Spleen (tissue), 11 donors: ENCODE results near the gene CACNA2D3. TPM values are rescaled to one million over a fixed set of nuclear protein-coding genes. Genes with fewer than 3 reads are reported as not detected.

Experiments used
- DNase-seq: peaks from one replicate; pipeline ENCODE4 v3.0.0-alpha.2; 2020
- H3K27ac ChIP-seq, 8 donors: fragments of 200-600 bp; sonication (generic) in 7 of 8; 1 replicate in 4 of 8; 2 replicates in 4 of 8; pipeline versions ENCODE4 v1.5.0 to v1.8.0; 2016 to 2021; ENCODE audit warnings: inconsistent platforms in 4 of 8, mild to moderate bottlenecking in 4 of 8, moderate library complexity in 1 of 8
- H3K27me3 ChIP-seq, 7 donors: fragments of 200-600 bp; sonication (generic) in 6 of 7; replicated peaks in 1 of 7; 1 replicate in 4 of 7; 2 replicates in 3 of 7; pipeline versions ENCODE4 v1.5.0 to v1.8.0; 2016 to 2021; ENCODE audit warnings: inconsistent platforms in 3 of 7, mild to moderate bottlenecking in 1 of 7
- H3K36me3 ChIP-seq, 6 donors: fragments of 200-600 bp; sonication (generic) in 5 of 6; 1 replicate in 4 of 6; 2 replicates in 2 of 6; pipeline versions ENCODE4 v1.5.0 to v1.8.0; 2016 to 2021; ENCODE audit warnings: inconsistent platforms in 2 of 6
- H3K4me1 ChIP-seq, 6 donors: fragments of 200-600 bp; sonication (generic) in 5 of 6; 1 replicate in 3 of 6; 2 replicates in 3 of 6; pipeline versions ENCODE4 v1.5.0 to v1.8.0; 2016 to 2021; ENCODE audit warnings: inconsistent platforms in 3 of 6
- H3K4me3 ChIP-seq, 8 donors: fragments of 200-600 bp; sonication (generic) in 7 of 8; 1 replicate in 4 of 8; 2 replicates in 4 of 8; pipeline versions ENCODE4 v1.5.0 to v1.8.0; 2016 to 2021; ENCODE audit warnings: inconsistent platforms in 4 of 8, mild to moderate bottlenecking in 4 of 8, moderate library complexity in 2 of 8
- H3K9me3 ChIP-seq, 8 donors: fragments of 200-600 bp; sonication (generic) in 7 of 8; 1 replicate in 4 of 8; 2 replicates in 4 of 8; pipeline versions ENCODE4 v1.5.0 to v1.8.0; 2016 to 2021; ENCODE audit warnings: inconsistent platforms in 4 of 8
- POLR2A ChIP-seq, 3 donors: fragments of 450-650 bp; IDR thresholded peaks; one replicate each; pipeline ENCODE4 v1.5.1; 2017; ENCODE audit warnings: antibody characterized with exemption in 3 of 3, mild to moderate bottlenecking in 1 of 3
- POLR2AphosphoS5 ChIP-seq, 3 donors: sonication (generic); formaldehyde crosslinking; IDR thresholded peaks; one replicate each; pipeline ENCODE4 v1.5.1; 2017; ENCODE audit warnings: antibody characterized with exemption in 3 of 3
- whole genome bisulfite sequencing, 5 donors: extraction: QIAGEN DNeasy Blood & Tissue Kit in 3 of 5; methylation state at CpG; one replicate each; pipeline versions ENCODE4 v1.1.5 to v1.1.7; 2013 to 2018; 5-methylcytosine and 5-hydroxymethylcytosine counted together
- intact Hi-C: fragments of 100-400 bp; cut with DNase I; formaldehyde crosslinking; loops from one replicate; pipeline ENCODE4 v1.15.0; 2023; ENCODE audit warnings: low total_unique reads
- polyA plus RNA-seq, 3 donors: library from polyadenylated mRNA; stranded (reverse); fragments of 200-250 nt; gene quantifications; one replicate each; pipeline ENCODE4 v1.2.1, GENCODE V29; 2013
- total RNA-seq, 7 donors: library from RNA; depleted of rRNA in 3 of 7; stranded (reverse); fragments of >200 nt in 3 of 7; fragmentation: NEBNext Ultra II Directional in 4 of 7; extraction: Animal tissue kit (Norgen Biotek cat#: 25700) in 4 of 7; gene quantifications; one replicate each; pipeline versions ENCODE4 v1.1.0 to v1.2.1, GENCODE V29; 2016 to 2021
- TF ChIP-seq, protein P1 (sequence below), 11 experiments: fragments of 200-600 bp in 7 of 11; fragments of 450-650 bp in 4 of 11; sonication (generic) in 4 of 11; IDR thresholded peaks in 8 of 11; conservative IDR thresholded peaks in 3 of 11; 1 replicate in 7 of 11; 2 replicates in 4 of 11; pipeline versions ENCODE4 v1.4.0 to v1.8.0; 2016 to 2021; ENCODE audit warnings: antibody characterized with exemption in 11 of 11, inconsistent platforms in 4 of 11, mild to moderate bottlenecking in 1 of 11
- donor health status: healthy with polysubstance abuse.
- donor health status: DM: no; HTN: no; CAD: no; lungs with moderate emphysema.
- donor health status: DM: no; HTN: no; CAD: no.
- donor health status: Bipolar disorder and iron deficiency.
- donor health status: healthy.
- donor health status: DM: no; HTN: no; CAD: no.
- donor health status: DM: yes; HTN: yes; CAD: no.

Gene CACNA2D3
- total and polyA plus RNA-seq, 10 donors: 0.83 to 4.9 (median 2.9) TPM

GRCh38 chr3:54863366-54863765 is 741.0 kb downstream of the CACNA2D3 start:
- no peak for DNase-seq

DNA sequence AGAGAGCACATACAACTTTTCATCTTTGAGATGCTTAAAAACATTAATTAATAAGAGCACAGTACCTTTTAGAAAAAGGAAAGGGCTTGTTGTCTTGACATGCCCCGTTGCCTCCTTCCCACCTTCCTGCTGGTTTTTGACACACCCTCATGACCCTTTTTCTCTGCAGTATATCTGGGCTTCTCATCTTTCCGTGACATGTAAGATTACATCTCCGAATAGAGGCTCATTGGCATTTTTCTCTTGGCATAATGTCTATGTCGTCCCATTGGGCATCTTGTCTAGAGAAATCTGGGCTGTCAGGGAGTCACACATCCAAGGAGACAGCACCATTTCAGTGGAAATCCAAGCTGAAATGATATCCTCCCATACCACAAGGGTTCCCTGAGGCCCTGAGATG is 741.4 kb downstream of the CACNA2D3 start:
- Histone ChIP-seq H3K36me3 (no peaks in the 10 kb centered on the region), H3K27me3 (no peaks in the 10 kb centered on the region), H3K4me1 (no peaks in the 10 kb centered on the region), H3K9me3 (no peaks in the 10 kb centered on the region), H3K27ac (no peak overlapping the region), H3K4me3 (no peak overlapping the region)
- intact Hi-C loops: no loop called here
- DNase-seq: no peak
- 79 to 88% (median 86%) methylated on average over 4 of the region's 4 CpGs for WGBS, 5 donors
- TF ChIP-seq POLR2AphosphoS5 (IDR thresholded peaks at IDR 0.05): no peak
- TF ChIP-seq, protein P1, sequence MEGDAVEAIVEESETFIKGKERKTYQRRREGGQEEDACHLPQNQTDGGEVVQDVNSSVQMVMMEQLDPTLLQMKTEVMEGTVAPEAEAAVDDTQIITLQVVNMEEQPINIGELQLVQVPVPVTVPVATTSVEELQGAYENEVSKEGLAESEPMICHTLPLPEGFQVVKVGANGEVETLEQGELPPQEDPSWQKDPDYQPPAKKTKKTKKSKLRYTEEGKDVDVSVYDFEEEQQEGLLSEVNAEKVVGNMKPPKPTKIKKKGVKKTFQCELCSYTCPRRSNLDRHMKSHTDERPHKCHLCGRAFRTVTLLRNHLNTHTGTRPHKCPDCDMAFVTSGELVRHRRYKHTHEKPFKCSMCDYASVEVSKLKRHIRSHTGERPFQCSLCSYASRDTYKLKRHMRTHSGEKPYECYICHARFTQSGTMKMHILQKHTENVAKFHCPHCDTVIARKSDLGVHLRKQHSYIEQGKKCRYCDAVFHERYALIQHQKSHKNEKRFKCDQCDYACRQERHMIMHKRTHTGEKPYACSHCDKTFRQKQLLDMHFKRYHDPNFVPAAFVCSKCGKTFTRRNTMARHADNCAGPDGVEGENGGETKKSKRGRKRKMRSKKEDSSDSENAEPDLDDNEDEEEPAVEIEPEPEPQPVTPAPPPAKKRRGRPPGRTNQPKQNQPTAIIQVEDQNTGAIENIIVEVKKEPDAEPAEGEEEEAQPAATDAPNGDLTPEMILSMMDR (IDR thresholded peaks at IDR 0.05 in 8 of 11, conservative IDR thresholded peaks at IDR 0.05 in 3 of 11): no peak
- no peak for TF ChIP-seq POLR2A (IDR thresholded peaks at IDR 0.05)

More at GRCh38 chr3:54863366-54863765, 741.0 kb downstream of the CACNA2D3 start:
- H3K36me3 ChIP-seq: no peaks in the 10 kb centered on the region
- no peaks in the 10 kb centered on the region for H3K27me3 ChIP-seq
- intact Hi-C loops: no loop called here
- 64 to 78% (median 71%) methylated on average over 8 of the region's 8 CpGs for WGBS, 5 donors
- H3K4me1 ChIP-seq: peaks cover 0 to 1% (median 0%) of the 10 kb centered on the region in 6 donors
- H3K4me3 ChIP-seq: no peak overlapping the region
- no peaks in the 10 kb centered on the region for H3K9me3 ChIP-seq
- no peak overlapping the region for H3K27ac ChIP-seq
- TF ChIP-seq, protein P1 (IDR thresholded peaks at IDR 0.05 in 8 of 11, conservative IDR thresholded peaks at IDR 0.05 in 3 of 11): no peak
- TF ChIP-seq POLR2A (IDR thresholded peaks at IDR 0.05): no peak
- no peak for TF ChIP-seq POLR2AphosphoS5 (IDR thresholded peaks at IDR 0.05)

GRCh38 chr3:54865316-54865715 is 743.0 kb downstream of the CACNA2D3 start:
- H3K27me3 ChIP-seq: no peaks in the 10 kb centered on the region
- no peaks in the 10 kb centered on the region for H3K9me3 ChIP-seq
- H3K36me3 ChIP-seq: no peaks in the 10 kb centered on the region
- intact Hi-C loops: no loop called here
- WGBS, 5 donors: 64 to 83% (median 67%) methylated on average over 4 of the region's 4 CpGs
- no peaks in the 10 kb centered on the region for H3K4me1 ChIP-seq
- H3K27ac ChIP-seq: no peak overlapping the region
- no peak for TF ChIP-seq POLR2AphosphoS5 (IDR thresholded peaks at IDR 0.05)
- no peak for TF ChIP-seq POLR2A (IDR thresholded peaks at IDR 0.05)
- TF ChIP-seq, protein P1 (IDR thresholded peaks at IDR 0.05 in 8 of 11, conservative IDR thresholded peaks at IDR 0.05 in 3 of 11): no peak
- DNase-seq: no peak
- H3K4me3 ChIP-seq: no peak overlapping the region

GRCh38 chr3:54866251-54866650 is 743.9 kb downstream of the CACNA2D3 start:
- Histone ChIP-seq H3K36me3 (no peaks in the 10 kb centered on the region), H3K4me1 (no peaks in the 10 kb centered on the region), H3K27me3 (no peaks in the 10 kb centered on the region), H3K9me3 (no peaks in the 10 kb centered on the region), H3K4me3 (no peak overlapping the region), H3K27ac (no peak overlapping the region)
- intact Hi-C loops: no loop called here
- 62 to 89% (median 78%) methylated on average over 4 of the region's 4 CpGs for WGBS, 5 donors
- TF ChIP-seq, protein P1 (IDR thresholded peaks at IDR 0.05 in 8 of 11, conservative IDR thresholded peaks at IDR 0.05 in 3 of 11): no peak
- TF ChIP-seq POLR2A (IDR thresholded peaks at IDR 0.05): no peak
- no peak for TF ChIP-seq POLR2AphosphoS5 (IDR thresholded peaks at IDR 0.05)
- no peak for DNase-seq
